NCI-H2171 treated with DMSO at 0.1 percent for 48 hours (cell line): ENCODE results near the gene GDI1.

Experiments used
- DNase-seq: peaks from one replicate; lab custom pipeline; 2025; lab: John Stamatoyannopoulos, UW

GDI1 gene

DNA sequence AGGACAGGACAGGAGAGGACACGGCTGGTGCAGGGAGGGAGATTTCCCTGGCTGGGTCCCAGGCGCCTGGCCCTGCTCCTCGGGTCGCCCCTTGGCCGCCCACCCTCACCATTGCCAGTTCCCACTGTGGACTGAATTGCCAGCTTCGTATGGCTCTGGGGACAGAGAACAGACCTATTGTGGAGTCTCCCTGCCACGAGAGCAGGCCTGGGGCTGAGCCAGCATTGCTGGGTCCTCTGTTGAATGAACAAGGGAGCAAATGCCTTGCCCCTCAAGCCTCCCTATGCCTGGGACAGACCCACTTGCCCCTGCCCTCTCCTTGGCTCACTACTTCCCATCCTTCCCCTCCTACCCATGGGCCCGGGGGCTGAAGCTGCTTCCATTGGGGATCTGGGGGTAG, 25.4 kb downstream of the GDI1 start:
- no peak for DNase-seq

DNA sequence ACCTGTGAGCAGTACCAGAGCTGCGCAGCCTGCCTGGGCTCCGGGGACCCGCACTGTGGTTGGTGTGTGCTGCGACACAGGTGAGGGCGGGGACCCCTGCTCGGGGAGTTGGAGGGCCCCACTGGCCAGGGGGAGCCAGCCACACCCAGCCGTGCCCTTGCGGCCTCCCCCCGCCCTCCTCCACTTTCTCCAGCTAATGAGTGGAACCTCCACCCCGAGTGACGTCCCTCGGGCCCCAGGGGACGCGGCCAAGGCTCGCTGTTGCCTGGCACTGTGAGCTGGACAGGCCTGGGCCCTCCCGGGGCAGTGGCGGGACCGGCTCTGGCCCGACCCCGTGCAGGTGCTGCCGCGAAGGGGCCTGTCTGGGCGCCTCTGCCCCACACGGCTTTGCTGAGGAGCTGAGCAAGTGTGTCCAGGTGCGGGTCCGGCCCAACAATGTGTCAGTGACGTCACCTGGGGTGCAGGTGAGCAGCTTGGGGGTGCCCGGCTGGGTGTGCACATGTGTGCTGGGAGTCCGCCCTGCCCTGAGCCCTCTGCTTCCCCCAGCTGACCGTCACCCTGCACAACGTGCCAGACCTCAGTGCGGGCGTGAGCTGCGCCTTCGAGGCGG, 26.8 kb downstream of the GDI1 start:
- no peak for DNase-seq

DNA sequence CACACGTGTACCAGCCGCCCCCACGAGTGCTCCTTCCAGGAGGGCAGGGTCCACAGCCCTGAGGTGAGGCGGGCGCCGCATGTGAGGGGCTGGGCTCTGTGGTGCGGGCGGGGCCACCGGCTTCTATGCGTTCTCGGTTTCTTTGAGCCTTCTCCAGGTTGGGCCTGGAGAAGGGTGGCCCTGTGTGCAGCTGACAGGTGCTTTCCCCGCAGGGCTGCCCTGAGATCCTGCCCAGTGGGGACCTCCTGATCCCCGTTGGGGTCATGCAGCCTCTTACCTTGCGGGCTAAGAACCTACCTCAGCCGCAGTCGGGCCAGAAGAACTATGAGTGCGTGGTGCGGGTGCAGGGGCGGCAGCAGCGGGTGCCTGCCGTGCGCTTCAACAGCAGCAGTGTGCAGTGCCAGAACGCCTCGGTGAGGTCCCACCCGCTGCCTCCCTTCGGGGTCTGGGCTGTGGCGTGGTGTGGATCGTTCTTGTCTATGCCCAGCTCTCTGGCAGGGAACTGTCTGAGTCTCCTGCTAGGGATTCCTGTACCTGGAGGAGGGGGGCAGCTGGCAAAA, 27.9 kb downstream of the GDI1 start:
- no peak for DNase-seq

DNA sequence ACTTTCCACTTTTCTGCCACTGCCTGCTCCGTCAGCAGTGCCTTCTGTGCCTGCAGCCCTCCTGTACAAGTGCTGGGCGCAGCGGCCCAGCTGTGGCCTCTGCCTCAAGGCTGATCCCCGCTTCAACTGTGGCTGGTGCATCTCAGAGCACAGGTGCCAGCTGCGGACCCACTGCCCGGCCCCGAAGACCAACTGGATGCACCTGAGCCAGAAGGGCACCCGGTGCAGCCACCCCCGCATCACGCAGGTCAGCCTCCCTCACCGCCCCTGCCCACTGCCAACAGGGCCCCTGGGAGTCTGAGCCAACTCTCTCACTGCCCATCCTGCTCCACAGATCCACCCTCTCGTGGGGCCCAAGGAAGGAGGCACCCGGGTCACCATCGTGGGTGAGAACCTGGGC, 28.6 kb downstream of the GDI1 start:
- DNase-seq: no peak

DNA sequence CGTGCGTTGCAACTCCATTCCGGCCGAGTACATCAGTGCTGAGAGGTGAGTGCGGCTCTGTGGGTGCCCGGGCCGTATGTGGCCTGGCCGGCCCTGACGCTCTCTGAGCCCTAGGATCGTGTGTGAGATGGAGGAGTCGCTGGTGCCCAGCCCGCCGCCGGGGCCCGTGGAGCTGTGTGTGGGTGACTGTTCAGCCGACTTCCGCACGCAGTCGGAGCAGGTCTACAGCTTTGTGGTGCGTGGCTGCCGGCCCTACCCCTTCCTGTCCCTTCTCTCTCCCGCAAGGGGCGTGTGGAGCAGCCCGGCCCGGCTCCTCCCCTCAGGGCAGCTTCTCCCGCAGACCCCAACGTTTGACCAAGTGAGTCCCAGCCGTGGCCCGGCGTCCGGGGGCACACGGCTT, 29.1 kb downstream of the GDI1 start:
- DNase-seq: no peak

DNA sequence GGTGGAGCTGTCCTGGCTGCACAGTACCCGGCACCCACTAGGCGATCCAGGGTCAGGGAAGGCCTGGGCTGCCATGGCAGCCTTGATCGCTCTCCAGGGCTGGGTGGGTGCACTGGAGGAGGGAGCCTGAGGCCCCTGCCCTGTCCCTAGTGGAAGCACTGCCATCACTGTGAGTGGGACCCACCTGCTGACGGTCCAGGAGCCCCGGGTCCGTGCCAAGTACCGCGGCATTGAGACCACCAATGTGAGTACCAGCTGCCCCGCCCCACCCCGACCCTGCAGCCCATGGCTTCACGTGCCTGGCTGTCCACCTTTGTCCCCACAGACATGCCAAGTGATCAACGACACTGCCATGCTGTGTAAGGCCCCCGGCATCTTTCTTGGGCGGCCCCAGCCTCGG, 30.0 kb downstream of the GDI1 start:
- DNase-seq: no peak

DNA sequence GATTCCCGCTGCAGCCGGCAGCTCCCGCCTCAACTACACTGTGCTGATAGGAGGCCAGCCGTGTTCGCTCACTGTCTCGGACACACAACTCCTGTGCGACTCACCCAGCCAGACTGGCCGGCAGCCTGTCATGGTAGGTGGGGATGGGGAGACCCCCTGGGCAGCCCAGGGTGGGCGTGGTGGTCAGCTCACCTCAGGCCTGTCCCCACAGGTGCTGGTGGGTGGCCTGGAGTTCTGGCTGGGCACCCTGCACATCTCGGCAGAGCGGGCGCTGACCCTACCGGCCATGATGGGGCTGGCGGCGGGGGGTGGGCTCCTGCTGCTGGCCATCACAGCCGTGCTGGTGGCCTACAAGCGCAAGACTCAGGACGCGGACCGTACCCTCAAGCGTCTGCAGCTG, 30.6 kb downstream of the GDI1 start:
- DNase-seq: no peak

DNA sequence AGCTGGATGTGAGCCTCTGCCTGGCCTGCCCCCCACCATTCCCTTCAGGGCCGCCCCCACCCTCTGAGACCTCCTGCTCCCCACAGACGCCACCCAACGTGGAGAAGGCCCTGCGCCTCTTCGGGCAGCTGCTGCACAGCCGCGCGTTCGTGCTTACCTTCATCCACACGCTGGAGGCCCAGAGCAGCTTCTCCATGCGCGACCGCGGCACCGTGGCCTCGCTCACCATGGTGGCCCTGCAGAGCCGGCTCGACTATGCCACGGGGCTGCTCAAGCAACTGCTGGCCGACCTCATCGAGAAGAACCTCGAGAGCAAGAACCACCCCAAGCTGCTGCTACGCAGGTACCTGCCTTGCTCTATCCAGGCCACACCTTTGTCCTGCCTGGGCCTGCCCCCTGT, 31.3 kb downstream of the GDI1 start:
- DNase-seq: no peak

DNA sequence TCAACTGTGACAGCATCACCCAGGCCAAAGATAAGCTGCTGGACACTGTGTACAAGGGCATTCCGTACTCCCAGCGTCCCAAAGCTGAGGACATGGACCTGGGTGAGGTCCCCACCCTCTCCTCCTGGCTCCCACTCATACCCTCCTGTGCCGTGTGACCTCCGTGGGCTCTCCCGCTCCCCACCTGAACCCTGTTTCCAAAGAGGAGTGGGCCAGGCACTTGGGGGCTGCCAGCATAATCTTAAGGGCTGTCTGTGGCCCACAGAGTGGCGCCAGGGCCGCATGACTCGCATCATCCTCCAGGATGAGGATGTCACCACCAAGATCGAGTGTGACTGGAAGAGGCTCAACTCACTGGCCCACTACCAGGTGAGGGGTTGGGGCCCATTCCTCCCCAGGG, 32.2 kb downstream of the GDI1 start:
- DNase-seq: no peak

DNA sequence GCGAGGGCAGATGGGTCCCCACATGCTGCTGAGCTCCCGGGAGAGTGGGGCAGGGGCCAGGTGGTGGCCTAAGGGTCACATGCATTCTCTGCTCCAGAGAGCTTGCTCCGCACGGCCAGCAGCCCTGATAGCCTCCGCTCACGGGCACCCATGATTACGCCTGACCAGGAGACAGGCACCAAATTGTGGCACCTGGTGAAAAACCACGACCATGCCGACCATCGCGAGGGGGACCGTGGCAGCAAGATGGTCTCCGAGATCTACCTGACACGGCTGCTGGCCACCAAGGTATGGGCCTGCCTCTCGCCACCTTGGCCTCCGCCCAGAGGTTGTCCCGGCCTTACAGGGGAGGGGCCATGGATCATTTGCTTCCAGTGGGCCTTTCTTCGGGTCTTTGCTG, 32.9 kb downstream of the GDI1 start:
- DNase-seq: no peak

DNA sequence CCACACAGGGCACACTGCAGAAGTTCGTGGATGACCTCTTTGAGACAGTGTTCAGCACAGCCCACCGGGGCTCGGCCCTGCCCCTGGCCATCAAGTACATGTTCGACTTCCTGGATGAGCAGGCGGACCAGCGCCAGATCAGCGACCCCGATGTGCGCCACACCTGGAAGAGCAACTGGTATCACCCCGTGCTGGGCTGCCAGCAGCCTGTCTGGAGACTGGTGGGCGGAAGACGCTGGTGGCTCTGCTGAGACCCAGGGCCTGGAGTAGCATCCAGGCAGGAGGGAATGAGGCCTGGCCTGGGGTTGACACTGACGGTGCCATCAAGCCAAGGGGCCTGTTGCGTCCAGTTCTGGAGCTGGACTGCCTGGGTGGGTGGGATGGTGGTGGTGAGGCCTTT, 33.5 kb downstream of the GDI1 start:
- DNase-seq: no peak

DNA sequence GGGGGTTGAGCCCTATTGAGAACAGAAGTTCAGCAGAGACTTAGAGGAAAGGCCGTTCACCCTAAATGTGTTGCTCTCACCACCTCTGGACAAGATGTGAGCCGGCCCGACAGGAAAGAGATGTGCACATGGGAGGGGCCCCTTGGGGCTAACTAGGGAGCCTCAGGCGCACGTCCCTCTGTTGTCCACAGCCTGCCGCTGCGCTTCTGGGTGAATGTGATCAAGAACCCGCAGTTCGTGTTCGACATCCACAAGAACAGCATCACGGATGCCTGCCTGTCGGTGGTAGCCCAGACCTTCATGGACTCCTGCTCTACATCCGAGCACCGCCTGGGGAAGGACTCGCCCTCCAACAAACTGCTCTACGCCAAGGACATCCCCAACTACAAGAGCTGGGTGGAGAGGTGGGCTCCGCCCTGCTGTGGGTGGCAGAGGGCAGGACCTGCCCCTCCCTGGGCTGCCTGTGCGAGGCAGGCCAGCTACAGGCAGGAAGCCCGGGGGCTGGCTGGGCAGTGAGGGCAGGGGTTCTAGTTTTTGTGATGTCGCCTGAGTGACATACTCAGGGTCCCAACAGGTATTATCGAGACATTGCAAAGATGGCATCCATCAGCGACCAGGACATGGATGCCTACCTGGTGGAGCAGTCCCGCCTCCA, 34.1 kb downstream of the GDI1 start:
- DNase-seq: no peak

DNA sequence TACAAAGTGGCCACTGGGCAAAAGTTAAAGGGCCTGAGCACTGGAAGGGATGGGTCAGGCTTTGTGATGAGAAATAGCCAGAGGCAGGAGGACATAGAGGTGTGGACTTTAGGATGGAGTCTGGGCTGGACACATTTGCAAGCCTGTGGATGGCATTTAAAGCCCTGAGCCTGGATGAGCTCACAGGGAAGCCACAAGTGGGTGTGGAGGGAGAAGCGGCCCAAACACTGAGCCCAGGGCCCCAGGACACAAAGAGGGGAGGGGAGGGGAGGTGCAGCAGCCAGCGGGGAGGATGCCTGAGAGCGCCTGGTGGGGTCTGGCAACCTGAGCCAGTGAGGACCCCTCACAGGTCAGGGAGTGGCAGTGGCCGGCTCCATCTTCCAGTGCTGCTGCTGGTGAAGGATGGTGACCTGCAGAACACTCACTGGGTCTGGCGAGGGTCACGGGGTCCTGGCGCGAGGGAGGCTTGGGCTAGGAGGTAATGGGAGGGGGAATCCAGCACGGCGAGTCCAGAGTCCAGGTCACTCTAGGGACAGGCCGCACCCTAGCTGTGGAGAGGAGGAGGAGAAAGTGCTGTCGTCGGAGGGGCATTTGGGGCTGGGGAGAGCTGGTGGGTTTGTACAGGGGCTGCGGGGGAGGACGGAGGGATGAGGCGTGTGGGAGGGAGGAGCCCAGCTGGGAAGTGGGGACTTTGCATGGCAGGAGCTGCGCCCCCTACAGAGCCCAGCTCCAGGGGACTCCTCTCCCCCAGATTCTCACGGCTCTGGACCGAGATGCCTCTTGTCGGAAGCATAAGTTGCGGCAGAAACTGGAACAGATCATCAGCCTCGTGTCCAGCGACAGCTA, 35.1 kb downstream of the GDI1 start:
- no peak for DNase-seq

DNA sequence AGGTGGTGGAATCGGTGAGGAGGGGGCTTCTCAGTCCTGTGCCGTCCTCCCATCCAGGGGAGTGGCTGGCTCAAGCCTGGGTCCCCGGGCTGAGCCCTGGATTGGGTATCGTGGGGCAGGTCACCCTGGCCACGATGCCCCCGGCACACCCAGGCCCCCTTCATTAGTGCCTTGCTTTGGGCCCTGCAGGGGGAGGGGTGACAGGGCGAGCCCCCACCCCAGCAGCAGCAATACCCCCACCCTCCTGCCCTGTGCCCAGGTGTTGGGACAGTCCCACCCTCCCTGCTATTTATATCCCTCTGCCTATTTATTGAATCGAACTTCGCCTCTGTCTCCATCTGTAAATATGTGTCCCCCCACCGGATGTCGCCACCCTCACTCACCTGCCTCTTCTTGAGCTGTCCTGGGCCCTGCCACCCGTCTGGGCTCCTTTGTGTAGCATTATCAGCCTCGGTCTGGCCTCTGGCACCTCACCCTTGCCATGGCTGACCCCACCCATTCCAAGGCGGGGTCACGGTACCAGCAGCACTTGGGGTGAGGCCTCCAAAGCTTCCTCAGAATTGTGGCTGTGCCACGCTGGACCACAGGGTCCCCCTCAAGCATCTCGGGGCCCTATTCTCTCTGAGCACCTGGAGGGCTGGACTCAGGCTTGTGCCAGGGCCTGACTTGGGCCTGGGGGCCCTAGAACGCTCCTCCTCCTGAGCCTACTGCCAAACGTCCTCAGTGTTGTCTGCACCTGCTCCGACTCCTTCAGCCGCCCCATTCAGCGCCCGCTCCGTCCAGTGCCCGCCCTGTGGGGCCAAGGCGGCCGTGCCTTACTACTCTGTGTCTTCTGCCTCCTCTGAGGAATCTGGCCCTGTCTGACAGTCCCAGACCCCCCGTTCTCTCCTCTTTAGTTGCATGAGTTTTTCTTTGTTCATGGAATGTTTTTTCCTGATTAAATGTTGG, 36.0 kb downstream of the GDI1 start:
- no peak for DNase-seq

DNA sequence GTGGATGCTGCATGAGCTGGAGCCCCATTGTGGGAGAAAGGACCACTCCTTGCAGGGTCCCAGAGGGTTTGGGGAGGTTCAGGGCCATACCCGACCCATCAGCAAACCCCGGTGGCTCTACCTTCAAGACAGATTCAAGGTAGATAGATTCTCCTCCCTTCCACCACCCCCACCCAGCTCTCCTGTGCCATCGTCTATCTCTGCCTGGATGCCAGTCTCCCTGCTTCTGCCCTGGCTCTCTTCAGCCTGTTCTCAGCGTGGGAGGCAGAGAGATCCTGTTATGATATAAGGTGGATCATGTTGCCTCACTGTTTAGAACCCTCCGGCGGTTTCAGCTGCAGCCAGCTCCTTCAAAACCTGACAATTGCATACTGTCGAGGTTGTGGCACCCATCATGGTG, 36.7 kb downstream of the GDI1 start:
- no peak for DNase-seq

DNA sequence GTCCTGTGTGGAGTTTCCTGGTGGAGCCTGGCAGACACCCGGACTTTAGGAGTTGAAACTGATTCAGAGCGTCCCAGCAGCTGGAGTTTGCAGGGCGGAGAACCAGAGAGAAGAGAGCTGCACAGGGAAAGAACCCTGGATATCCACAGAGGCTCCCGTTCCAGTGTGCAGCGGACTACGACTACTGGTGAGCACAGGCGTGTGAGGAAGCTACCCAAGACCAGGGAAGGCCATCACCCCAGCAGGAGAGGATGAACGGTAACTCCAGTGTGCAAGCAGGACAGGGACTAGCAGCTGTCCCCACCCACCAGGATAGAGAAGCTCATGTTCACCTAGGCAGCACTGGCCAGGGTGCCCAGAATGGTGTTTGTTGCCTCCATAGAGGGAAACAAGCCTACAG, 39.9 kb downstream of the GDI1 start:
- no peak for DNase-seq

DNA sequence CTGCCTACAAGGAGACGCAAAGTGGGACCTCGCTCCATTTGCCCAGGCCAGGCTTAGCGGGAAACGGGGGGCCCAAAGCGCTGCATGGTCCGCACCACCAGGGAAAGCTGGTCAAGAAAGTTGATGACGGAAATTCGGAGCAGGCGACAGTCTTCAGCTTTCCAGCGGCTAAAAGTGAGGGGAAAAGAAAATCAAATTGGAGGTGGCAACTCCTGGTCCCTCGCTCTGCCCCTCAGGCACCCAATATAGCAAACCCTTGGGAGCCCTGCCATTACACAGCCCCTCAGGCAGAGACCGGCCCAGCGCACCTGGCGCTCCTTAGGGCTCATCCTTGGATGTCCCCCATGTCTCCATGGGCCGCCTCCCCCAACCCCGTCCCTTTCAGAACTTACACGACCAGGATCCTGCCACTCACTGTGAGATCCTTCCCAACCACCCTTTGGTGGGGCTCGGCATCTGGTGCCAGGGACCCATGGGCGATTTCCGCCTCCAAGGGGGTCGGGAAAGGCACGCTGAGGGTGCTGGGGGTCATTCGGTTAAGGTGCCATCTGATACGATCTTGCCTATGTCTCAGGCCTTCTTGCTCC, 41.0 kb downstream of the GDI1 start:
- DNase-seq: no peak

DNA sequence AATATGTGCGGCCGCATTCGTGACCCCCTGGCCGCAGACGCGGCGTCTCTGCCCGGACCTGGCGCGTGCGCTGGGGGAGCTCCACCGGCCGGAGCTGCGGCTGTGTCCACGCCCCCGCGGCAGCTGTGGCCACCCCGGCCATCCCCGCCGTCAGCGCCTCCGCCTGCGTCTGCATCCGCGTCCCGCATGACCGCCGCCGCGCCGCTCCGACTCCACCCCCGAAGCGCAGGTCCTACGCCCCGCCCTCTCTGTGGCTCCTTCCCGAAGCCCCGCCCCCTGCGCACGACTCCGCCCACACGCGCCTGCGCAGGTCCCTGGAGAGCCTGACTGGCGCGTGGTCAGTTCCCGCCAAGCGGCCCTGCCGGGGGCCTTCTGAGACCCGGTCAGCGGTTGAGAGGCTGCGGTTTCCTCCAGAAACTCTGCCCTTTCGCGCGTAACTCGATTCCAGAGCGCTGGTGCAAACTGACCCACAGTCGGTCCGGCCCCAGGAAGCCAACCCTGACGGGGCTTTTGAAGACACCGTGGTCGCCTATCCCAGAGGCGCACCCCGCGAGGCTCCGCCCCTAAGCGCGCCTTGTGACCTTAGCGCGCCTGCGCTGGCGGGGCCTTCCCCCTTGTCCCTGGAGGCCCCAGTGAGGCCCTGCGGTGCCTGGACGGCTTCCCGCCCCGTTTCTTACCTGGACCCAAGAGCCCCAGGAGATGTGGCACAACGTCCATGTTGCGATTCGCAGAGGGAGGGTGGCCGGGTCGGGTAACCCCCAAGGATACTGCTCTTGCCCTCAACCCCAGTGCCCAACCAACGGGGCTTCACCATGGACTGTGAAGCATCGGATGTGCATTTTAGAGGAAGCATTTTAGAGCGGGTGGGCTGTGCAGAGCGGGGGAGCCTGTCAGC, 42.0 kb downstream of the GDI1 start, which contains the start of gene LAGE3:
Gene LAGE3 (minus strand): TSS at position 554 of the 895 bp plus-strand sequence. CDS start 366 bp downstream, at position 188.
- peak; percentile 80 for DNase-seq

DNA sequence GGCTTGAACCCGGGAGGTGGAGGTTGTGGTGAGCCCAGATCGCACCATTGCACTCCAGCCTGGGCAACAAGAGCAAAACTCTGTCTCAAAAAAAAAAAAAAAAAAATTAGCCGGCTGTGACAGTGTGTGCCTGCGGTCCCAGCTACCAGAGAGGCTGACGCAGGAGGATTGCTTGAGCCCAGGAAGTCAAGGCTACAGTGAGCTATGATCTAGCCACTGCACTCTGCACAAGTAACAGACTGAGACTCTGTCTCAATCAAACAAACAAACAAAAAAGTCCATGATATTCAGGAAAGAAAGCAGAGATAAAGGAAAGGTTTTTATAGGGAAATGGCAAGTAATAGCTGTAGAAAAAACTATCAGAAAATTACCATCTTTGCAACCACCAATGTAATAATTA, 44.2 kb downstream of the GDI1 start:
- DNase-seq: no peak

DNA sequence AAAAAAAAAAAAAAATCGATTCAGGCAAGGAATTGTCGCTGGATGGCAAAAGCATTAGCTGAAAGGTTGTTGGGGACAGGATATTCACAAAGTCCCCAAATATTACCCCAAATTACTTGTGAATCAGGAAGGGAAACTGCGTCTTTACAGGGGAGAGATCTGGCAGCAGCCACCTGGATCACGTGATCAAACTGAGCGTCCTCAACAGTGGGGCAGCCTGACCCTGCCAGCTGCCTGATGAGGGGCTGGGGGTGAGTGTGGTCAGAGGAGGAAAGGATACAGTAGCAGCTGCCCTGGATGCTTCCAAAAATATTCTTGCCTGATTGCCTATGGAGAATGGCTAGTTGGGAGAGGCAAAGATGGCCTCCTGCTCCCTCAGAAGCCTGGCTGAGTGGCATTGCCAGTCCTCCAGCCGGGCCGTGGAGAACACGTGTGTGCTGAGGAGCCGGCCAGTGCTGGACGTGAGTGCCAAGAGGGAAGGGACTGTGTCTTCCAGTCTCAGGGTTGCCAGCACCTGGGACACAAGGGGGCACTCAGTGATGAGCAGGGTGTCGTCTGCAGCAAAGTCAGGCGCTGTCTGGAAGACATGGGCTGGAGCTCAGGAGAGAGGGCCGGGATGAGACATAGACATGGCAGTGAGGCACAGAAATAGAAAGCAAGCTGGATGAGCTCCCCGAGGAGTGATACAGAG, 45.1 kb downstream of the GDI1 start:
- no peak for DNase-seq
